HG02938 (cell line): ENCODE results near the gene SMC1B.
"Not testable (repeated sequence)": the region's sequence is repeated elsewhere in the genome, so short reads cannot be mapped to it uniquely, and the experiment has no call there.

Source experiments
- ATAC-seq: cut with Tn5 transposase; IDR thresholded peaks from one replicate; pipeline ENCODE4 v1.9.1; 2021; ENCODE audit warnings: mild to moderate bottlenecking, moderate library complexity; ENCODE audit not compliant: unreplicated experiment

Gene SMC1B

DNA sequence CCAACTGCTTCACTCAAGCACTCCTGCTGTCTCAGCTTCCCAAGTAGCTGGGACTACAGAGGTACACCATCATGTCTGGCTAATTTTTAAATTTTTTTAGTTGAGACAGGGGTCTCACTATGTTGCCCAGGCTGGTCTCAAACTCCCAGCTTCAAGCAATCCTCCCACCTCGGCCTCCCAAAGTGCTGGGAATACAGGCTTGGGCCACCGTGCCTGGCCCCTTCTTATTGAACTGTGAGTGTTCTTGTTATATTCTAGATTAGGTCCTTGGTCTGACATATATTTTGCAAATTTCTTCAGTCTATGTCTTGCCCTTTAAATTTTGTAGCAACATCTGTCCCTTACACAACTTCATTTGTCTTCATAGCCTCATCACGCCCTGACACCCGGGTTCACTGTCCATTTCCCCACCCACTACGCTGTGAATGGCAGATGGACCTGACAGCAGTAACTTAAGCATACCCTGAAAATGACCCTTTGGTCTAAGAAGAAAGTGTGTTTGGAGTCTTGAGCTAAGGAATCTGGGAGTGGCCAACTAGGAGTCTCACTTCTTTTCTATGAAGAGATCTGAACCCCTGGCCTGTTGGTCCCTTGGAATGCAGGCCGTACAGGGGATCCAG is 107.8 kb downstream of the SMC1B start:
- ATAC-seq, result no peak

DNA sequence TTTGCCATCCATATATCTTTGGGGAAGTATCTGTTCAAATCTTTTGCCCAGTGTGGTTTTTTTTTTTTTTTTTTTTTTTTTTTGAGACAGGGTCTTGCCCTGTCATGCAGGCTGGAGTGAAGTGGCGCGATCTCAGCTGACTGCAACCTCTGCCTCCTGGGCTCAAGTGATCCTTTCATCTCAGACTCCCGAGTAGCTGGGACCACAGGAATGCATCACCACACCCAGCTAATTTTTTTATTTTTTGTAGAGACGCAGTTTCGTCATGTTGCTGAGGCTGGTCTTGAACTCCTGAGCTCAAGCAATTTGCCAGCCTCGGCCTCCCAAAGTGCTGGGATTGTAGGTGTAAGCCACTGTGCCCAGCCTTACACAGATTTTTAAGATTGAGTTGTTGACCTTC is 108.4 kb downstream of the SMC1B start:
- no peak for ATAC-seq

DNA sequence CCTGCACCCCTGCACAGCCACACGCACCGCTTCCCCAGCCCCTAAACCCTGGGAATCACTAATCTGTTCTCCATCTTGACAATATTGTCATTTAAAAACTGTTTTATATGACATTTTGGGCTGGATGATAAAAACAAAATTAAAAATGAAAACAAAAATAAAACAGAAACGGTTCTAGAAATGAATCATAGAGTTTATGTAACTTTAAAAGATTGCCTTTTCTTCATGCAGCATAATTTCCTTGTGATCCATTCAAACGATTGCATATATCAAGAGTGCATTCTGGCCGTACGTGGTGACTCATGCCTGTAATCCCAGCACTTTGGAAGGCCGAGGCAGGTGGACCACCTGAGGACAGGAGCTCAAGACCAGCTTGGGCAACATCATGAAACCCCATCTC is 110.2 kb downstream of the SMC1B start:
- ATAC-seq, result no peak

DNA sequence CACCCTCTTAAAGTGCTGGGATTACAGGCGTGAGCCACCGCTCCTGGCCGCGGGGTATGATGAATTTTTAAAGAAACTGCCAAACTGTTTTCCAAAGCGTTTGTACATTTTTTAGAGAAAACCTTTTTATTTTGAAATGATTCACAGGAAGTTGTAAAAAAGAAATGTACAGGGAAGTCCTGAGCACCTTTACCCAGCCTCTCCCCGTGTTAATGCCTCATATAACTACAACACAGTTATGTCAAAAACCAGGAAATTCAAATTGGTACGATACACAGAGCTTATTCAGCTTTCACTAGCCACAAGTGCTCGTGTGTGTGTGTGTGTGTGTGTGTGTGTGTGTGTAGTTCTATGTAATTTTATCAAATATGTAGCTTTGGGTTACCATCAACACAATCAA is 110.6 kb downstream of the SMC1B start:
- ATAC-seq, result no peak

DNA sequence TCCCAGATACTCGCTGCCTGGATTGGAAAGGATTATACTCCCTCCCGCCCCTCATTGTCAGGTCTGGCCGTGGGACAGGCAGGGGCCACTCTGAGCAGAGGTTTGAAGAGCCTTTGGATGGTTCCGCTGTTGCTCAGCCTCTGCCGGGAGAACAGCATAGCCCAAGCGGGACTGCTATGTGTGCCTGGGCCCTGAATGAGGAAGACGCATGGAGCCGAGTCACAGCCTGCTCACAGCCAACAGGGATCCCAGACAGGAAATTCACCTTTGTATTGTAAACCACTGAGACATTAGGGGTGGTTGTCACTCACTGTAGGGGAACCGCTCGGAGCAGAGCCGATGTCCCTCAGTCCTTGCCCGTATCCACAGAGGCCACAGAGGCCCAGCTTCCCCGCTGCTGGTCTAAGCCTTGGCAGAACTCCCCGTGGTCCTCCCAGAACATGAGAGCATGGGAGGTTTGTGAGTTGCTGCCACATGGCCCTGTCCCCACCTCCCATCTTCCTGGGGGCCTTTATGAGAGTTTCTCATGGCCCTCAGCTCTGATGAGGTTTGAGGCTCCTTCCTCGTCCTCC is 114.4 kb downstream of the SMC1B start:
- no peak for ATAC-seq

DNA sequence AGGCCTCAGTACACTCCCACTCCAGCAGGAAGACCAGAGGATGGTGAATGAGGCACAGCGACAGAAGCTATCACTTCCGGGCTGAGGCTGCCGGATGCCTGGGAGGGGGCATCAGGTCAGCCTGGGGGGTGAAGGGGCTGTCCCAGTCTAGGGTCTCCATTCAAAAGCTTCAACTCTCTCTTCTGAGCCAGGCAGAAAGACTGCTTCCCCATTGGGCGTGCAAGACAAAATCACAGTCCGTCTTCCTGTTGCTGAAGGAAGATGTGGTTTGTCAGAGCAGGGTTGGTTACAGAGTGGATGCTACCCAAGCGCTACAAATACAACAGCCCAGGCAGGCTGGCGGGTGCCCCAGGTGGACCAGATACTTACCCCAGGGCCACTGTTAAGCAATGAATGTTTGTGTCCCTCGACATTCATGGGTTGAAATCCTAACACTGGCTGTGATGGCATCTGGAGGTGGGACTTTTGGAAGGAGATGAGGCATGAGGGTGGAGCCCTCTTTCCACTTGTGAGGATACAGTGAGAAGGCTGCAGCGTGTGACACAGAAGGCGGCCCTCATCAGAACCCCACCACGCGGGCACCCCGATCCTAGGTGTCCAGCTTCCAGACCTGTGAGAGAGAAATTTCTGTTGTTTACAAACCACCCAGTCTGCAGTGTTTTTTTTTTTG is 116.6 kb downstream of the SMC1B start:
- ATAC-seq, result no peak

DNA sequence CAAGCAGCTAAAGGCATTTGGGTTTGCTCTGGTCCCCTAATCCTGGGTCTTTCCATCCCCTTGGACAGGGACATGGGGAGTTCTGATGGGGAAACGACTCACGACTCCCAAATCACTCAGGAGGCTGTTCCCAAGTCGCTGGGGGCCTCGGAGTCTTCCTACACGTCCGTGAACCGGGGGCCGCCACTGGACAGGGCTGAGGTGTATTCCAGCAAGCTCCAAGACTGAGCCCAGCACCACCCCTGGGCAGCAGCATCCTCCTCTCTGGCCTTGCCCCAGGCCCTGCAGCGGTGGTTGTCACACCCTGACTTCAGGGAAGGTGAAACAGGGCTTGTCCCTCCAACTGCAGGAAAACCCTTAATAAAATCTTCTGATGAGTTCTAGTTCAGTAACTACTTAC is 117.9 kb downstream of the SMC1B start:
- ATAC-seq, result no peak

DNA sequence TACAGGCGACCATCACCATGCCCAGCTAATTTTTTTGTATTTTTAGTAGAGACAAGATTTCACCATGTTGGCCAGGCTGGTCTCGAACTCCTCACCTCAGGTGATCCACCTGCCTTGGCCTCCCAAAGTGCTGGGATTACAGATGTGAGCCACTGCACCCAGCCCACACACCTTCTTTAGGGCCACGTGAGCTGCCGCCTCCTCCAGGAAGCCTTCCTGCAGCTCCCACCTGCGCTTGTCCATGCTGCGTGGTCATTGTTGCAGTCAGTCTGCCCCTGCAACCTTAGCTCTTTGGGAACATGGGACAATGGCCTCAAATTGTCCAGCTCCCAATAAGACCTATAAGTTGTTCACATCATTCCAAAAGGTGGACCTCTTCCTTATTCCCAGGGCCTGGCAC is 118.4 kb downstream of the SMC1B start:
- ATAC-seq, result not testable (repeated sequence)
